H1 (cell line): ENCODE data around the gene BATF2.

Experiments
- EP300 ChIP-seq, 2 experiments: IDR thresholded peaks; 1 replicate in 1 of 2; 2 replicates in 1 of 2; pipeline ENCODE4 v1.6.1; 2011 to 2012; ENCODE audit warnings: low read depth in 2 of 2, low read length in 2 of 2, mild to moderate bottlenecking in 2 of 2, borderline replicate concordance in 1 of 2, inconsistent platforms in 1 of 2, moderate library complexity in 1 of 2
- MAFK ChIP-seq: IDR thresholded peaks from 2 replicates; pipeline ENCODE4 v1.6.1; 2012; ENCODE audit warnings: low read depth, mild to moderate bottlenecking, improper control_type of control experiment, low read length
- PHF8 ChIP-seq: fragments of 200-600 bp; sonication (generic); conservative IDR thresholded peaks from 2 replicates; pipeline ENCODE4 v1.7.1; 2012; ENCODE audit warnings: low read depth, mild to moderate bottlenecking, inconsistent platforms, low read length, moderate library complexity
- SIN3A ChIP-seq, 2 experiments: IDR thresholded peaks in 1 of 2; conservative IDR thresholded peaks in 1 of 2; 2 replicates each; pipeline ENCODE4 v1.6.1; 2011 to 2012; ENCODE audit warnings: low read length in 2 of 2, improper control_type of control experiment in 1 of 2, low read depth in 1 of 2, mild to moderate bottlenecking in 1 of 2
- TF ChIP-seq, protein P1 (sequence below), 3 experiments: IDR thresholded peaks; 1 replicate in 2 of 3; 2 replicates in 1 of 3; pipeline versions ENCODE4 v1.5.1 to v1.6.1; 2011; ENCODE audit warnings: low read length in 3 of 3, mild to moderate bottlenecking in 3 of 3, inconsistent platforms in 2 of 3, low read depth in 1 of 3, moderate library complexity in 1 of 3; ENCODE audit not compliant: insufficient read depth in 1 of 3; ENCODE audit errors: control extremely low read depth in 1 of 3

GRCh38 chr11:64967375-64967774, 29.4 kb downstream of the BATF2 start:
- TF ChIP-seq PHF8: no peak
- no peak for TF ChIP-seq EP300 (IDR thresholded peaks at IDR 0.05; ENCODE audit: borderline replicate concordance in 1 of 2, low read depth in 2 of 2, low read length in 2 of 2)
- TF ChIP-seq MAFK: no peak
- TF ChIP-seq, protein P1, sequence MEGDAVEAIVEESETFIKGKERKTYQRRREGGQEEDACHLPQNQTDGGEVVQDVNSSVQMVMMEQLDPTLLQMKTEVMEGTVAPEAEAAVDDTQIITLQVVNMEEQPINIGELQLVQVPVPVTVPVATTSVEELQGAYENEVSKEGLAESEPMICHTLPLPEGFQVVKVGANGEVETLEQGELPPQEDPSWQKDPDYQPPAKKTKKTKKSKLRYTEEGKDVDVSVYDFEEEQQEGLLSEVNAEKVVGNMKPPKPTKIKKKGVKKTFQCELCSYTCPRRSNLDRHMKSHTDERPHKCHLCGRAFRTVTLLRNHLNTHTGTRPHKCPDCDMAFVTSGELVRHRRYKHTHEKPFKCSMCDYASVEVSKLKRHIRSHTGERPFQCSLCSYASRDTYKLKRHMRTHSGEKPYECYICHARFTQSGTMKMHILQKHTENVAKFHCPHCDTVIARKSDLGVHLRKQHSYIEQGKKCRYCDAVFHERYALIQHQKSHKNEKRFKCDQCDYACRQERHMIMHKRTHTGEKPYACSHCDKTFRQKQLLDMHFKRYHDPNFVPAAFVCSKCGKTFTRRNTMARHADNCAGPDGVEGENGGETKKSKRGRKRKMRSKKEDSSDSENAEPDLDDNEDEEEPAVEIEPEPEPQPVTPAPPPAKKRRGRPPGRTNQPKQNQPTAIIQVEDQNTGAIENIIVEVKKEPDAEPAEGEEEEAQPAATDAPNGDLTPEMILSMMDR (IDR thresholded peaks at IDR 0.05; ENCODE audit: control extremely low read depth in 1 of 3, insufficient read depth in 1 of 3, low read depth in 1 of 3, low read length in 3 of 3): no peak
- TF ChIP-seq SIN3A (conservative IDR thresholded peaks at IDR 0.05 in 1 of 2, IDR thresholded peaks at IDR 0.05 in 1 of 2; ENCODE audit: low read depth in 1 of 2, low read length in 2 of 2): no peak
